ENCODE data around the gene RCVRN.

DNA sequence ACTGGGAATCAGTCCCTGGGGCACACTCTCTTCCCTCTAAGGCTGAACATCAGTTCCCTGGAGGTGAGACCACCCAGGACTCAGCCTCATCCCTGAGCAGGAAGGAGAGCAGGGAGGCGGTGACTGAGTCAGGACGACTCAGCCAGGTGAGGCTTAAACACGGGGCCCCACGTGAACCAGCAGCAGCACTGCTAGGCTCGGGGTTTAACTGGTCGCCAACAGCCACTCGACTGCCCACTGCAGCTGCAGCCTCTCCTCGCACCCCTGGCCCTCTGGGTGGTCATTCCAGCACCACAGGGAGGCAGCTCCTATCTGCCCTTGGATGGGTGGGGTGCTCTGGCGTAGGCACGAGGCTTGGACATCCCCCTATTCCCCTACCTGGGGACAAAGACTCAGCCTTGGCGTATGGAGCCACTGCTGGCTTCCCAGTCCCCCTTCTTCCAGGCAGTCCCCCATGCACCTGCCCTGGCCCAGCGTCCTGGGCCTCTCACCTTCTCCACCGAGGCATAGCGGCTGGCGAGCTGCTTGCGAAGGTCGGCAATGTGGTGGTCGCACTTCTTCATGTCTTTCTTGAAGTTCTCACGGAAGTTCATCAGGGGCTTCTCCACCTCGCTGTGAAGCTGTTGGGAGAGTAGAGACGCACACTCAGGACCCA is 21.2 kb upstream of the RCVRN start:
- TF ChIP-seq FOXM1 (IDR thresholded peaks at IDR 0.05; ENCODE audit: borderline replicate concordance) (no peak), FOXK2 (IDR thresholded peaks at IDR 0.05) (no peak), FOXA1 (IDR thresholded peaks at IDR 0.05) (no peak), L3MBTL2 (conservative IDR thresholded peaks at IDR 0.05) (no peak), SP1 (IDR thresholded peaks at IDR 0.05) (no peak), TARDBP (IDR thresholded peaks at IDR 0.05) (no peak), ELF4 (IDR thresholded peaks at IDR 0.05) (no peak), BHLHE40 (IDR thresholded peaks at IDR 0.05; ENCODE audit: borderline replicate concordance) (no peak), ARNT (IDR thresholded peaks at IDR 0.05) (no peak), SUZ12 (IDR thresholded peaks at IDR 0.05) (no peak), NFRKB (IDR thresholded peaks at IDR 0.05) (no peak), CTBP1 (IDR thresholded peaks at IDR 0.05; ENCODE audit: borderline replicate concordance) (no peak), HDGF (IDR thresholded peaks at IDR 0.05; ENCODE audit: borderline replicate concordance) (no peak)
- TF ChIP-seq, protein P1, sequence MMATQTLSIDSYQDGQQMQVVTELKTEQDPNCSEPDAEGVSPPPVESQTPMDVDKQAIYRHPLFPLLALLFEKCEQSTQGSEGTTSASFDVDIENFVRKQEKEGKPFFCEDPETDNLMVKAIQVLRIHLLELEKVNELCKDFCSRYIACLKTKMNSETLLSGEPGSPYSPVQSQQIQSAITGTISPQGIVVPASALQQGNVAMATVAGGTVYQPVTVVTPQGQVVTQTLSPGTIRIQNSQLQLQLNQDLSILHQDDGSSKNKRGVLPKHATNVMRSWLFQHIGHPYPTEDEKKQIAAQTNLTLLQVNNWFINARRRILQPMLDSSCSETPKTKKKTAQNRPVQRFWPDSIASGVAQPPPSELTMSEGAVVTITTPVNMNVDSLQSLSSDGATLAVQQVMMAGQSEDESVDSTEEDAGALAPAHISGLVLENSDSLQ (IDR thresholded peaks at IDR 0.05), result no peak
